Stomach smooth muscle (tissue), 2 donors: Measurements from ENCODE around the gene ENO2.

Source experiments
- H3K27ac ChIP-seq: one replicate; pipeline ENCODE4 v1.7.0; 2013; ENCODE audit warnings: mild to moderate bottlenecking, low read length, inconsistent platforms
- H3K27me3 ChIP-seq, 2 donors: one replicate each; pipeline ENCODE4 v1.7.0; 2013; ENCODE audit warnings: low read length in 2 of 2; ENCODE audit not compliant: insufficient read depth in 2 of 2, control insufficient read depth in 1 of 2
- H3K36me3 ChIP-seq, 2 donors: one replicate each; pipeline ENCODE4 v1.7.0; 2013; ENCODE audit warnings: low read length in 2 of 2; ENCODE audit not compliant: control insufficient read depth in 2 of 2, insufficient read depth in 2 of 2
- H3K4me1 ChIP-seq: one replicate; pipeline ENCODE4 v1.7.0; 2013; ENCODE audit warnings: low read length; ENCODE audit not compliant: control insufficient read depth, insufficient read depth
- H3K4me3 ChIP-seq, 2 donors: one replicate each; pipeline ENCODE4 v1.7.0; 2013; ENCODE audit warnings: low read length in 2 of 2
- H3K9ac ChIP-seq, 2 donors: one replicate each; pipeline ENCODE4 v1.7.0; 2013; ENCODE audit warnings: low read length in 2 of 2, mild to moderate bottlenecking in 1 of 2
- H3K9me3 ChIP-seq, 2 donors: one replicate each; pipeline ENCODE4 v1.7.0; 2013; ENCODE audit warnings: low read length in 2 of 2; ENCODE audit not compliant: control insufficient read depth in 2 of 2
- donor health status: healthy.
- donor health status: Pancreatic carcinoma.

Gene ENO2

DNA sequence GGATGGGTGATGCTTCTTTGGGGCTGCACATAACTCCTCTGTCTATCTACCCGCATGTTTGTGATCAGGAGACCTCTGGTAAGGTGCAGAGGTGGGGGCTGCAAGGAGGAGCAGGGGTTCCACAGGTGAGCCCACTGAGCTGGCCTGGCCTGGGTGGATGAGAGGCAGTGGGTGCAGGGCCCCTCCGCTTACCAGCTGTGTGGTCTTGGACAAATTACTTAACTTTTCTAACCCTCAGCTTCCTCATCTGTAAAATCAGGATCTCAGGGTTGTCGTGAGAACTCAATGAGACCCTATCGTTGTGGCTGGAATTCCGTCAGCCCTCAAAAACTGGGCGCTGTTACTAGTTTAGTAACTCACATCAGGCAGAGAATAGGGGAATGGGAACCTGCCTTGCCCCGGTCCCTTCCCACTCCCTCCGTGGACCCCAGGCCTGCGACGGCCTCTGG, 44.3 kb downstream of the ENO2 start:
- H3K27ac ChIP-seq = no peak overlapping the region
- no peak overlapping the region for H3K4me3 ChIP-seq
- no peaks in the 10 kb centered on the region for H3K9me3 ChIP-seq
- peaks cover 32% of the 10 kb centered on the region for H3K4me1 ChIP-seq
- no peaks in the 10 kb centered on the region for H3K36me3 ChIP-seq
- no peak overlapping the region for H3K9ac ChIP-seq
- H3K27me3 ChIP-seq = no peaks in the 10 kb centered on the region

- Histone ChIP-seq H3K9me3 (no peaks in the 10 kb centered on the region), H3K27ac (no peak overlapping the region), H3K27me3 (no peaks in the 10 kb centered on the region), H3K9ac (no peak overlapping the region), H3K4me1 (peaks cover 30% of the 10 kb centered on the region), H3K36me3 (no peaks in the 10 kb centered on the region), H3K4me3 (no peak overlapping the region)
These were observed 44.9 kb downstream of the ENO2 start for GRCh38 chr12:6959058-6959804.

- H3K4me1 ChIP-seq = peaks cover 35% of the 10 kb centered on the region
- no peaks in the 10 kb centered on the region for H3K27me3 ChIP-seq
- no peaks in the 10 kb centered on the region for H3K9me3 ChIP-seq
- H3K9ac ChIP-seq = no peak overlapping the region
- no peaks in the 10 kb centered on the region for H3K36me3 ChIP-seq
- H3K27ac ChIP-seq = no peak overlapping the region
- no peak overlapping the region for H3K4me3 ChIP-seq
These were observed 45.6 kb downstream of the ENO2 start for GRCh38 chr12:6959805-6960592.

GRCh38 chr12:6960593-6961277, 46.4 kb downstream of the ENO2 start:
- H3K27me3 ChIP-seq = no peaks in the 10 kb centered on the region
- peaks cover 35% of the 10 kb centered on the region for H3K4me1 ChIP-seq
- peak overlapping the region in 1 of 2 donors; percentile 21 for H3K9ac ChIP-seq
- H3K36me3 ChIP-seq = peaks cover 6% of the 10 kb centered on the region in 2 donors
- no peak overlapping the region for H3K4me3 ChIP-seq
- no peaks in the 10 kb centered on the region for H3K9me3 ChIP-seq
- peak overlapping the region; percentile 64 for H3K27ac ChIP-seq

- Histone ChIP-seq H3K4me1 (peaks cover 32% of the 10 kb centered on the region), H3K9me3 (no peaks in the 10 kb centered on the region), H3K4me3 (peak overlapping the region in 1 of 2 donors; percentile 54), H3K9ac (peak overlapping the region; percentile 48 to 62), H3K36me3 (peaks cover 10 to 11% of the 10 kb centered on the region in 2 donors), H3K27me3 (no peaks in the 10 kb centered on the region), H3K27ac (peak overlapping the region; percentile 64)
These were observed 46.9 kb downstream of the ENO2 start for GRCh38 chr12:6961278-6961694.

DNA sequence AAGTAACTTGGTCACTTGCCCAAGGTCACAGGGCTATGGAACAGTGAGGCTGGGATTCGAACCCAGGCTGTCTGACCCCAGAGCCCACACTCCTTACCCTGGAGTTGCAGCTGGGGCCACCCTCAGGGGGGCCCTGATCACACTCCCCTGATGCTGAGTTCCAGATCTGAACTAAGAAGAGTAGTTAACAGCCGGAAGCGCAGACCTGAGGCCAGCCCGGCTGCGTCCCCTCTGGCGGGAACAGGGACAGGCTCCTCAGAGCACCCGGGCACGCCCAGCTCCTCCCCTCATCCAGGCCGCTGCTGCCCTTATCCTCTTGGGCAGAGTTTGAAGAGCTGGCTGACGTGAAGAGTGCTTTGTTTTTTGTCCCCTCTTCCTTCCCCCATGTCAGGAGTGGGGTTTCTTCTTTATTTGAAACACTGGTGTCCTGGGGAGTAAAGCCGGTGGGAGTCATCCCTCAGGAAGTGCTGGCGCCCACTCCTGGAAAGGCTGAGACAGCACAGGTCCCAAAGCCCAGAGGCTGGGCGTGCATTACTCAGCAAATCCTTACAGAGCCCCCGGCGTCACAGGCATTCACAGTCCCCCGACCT, 47.4 kb downstream of the ENO2 start:
- Histone ChIP-seq H3K36me3 (peaks cover 13% of the 10 kb centered on the region in 2 donors), H3K27ac (peak overlapping the region; percentile 64), H3K4me1 (peaks cover 32% of the 10 kb centered on the region), H3K27me3 (no peaks in the 10 kb centered on the region), H3K4me3 (peak overlapping the region in 1 of 2 donors; percentile 54), H3K9me3 (no peaks in the 10 kb centered on the region), H3K9ac (peak overlapping the region; percentile 48 to 62)

GRCh38 chr12:6962285-6963015, 48.1 kb downstream of the ENO2 start:
- H3K27ac ChIP-seq = peak overlapping the region; percentile 64
- peaks cover 33% of the 10 kb centered on the region for H3K4me1 ChIP-seq
- H3K4me3 ChIP-seq = peak overlapping the region in 1 of 2 donors; percentile 54

DNA sequence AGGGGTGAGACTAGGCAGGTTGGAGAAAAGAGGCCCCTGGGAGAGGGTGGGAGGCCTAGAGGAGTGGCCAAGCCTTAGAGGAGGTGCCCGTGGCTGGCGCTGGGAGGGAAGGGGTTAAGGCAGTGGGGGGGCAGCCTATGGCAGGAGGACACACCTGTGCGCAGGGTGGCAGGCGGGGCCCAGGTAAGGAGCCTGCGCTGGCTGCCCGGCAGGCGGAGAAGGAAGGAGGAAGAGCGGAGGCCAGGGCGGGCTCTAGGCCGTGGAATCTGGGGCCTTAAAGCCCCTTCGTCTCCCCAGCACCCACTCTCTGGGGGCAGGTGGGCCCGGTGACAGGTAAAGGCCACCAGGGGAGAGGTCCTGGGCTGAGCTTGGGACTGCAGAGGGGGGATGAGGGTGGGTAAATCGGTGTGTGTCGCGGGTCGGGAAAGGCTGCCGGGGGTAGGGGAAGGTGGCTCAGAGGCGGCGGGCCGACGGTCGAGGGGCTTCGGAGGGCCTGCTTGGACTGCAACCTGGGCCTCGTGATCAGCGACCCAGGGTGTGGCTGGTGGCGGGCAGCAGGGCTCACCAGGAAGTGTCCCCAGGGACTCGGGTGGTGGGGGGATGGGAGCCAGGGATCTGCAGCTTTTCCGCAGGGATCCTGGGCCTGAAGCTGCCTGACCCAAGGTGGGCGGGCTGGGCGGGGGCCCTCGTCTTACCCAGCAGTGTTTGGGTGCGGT, 48.8 kb downstream of the ENO2 start:
- H3K27ac ChIP-seq = peak overlapping the region; percentile 64
- no peaks in the 10 kb centered on the region for H3K27me3 ChIP-seq
- no peaks in the 10 kb centered on the region for H3K9me3 ChIP-seq
- H3K4me1 ChIP-seq = peaks cover 40% of the 10 kb centered on the region
- H3K9ac ChIP-seq = no peak overlapping the region
- H3K36me3 ChIP-seq = peaks cover 26% of the 10 kb centered on the region in 2 donors
- H3K4me3 ChIP-seq = no peak overlapping the region

More at GRCh38 chr12:6962285-6963015, 48.1 kb downstream of the ENO2 start:
- Histone ChIP-seq H3K27me3 (no peaks in the 10 kb centered on the region), H3K9ac (peak overlapping the region; percentile 30 to 62), H3K36me3 (peaks cover 19% of the 10 kb centered on the region in 2 donors), H3K9me3 (no peaks in the 10 kb centered on the region)

GRCh38 chr12:6963791-6964413, 49.5 kb downstream of the ENO2 start:
- H3K4me3 ChIP-seq = no peak overlapping the region
- H3K4me1 ChIP-seq = peaks cover 47% of the 10 kb centered on the region

More at GRCh38 chr12:6963791-6964413, 49.5 kb downstream of the ENO2 start:
- no peaks in the 10 kb centered on the region for H3K27me3 ChIP-seq
- peaks cover 34% of the 10 kb centered on the region in 2 donors for H3K36me3 ChIP-seq
- peak overlapping the region; percentile 78 for H3K27ac ChIP-seq
- peak overlapping the region; percentile 25 to 60 for H3K9ac ChIP-seq
- H3K9me3 ChIP-seq = no peaks in the 10 kb centered on the region
